Measurements from ENCODE around the gene GULP1. TPM values are rescaled to one million over a fixed set of nuclear protein-coding genes. Genes with fewer than 3 reads are reported as not detected.

Gene GULP1
- total and polyA plus RNA-seq, 12 donors, result 2.0 to 6.0 (median 4.7) TPM

GRCh38 chr2:188353282-188353681, 61.6 kb downstream of the GULP1 start:
- Histone ChIP-seq H3K36me3 (no peaks in the 10 kb centered on the region), H3K4me1 (no peaks in the 10 kb centered on the region), H3K9me3 (peaks cover 0 to 15% (median 0%) of the 10 kb centered on the region in 11 donors), H3K27me3 (no peaks in the 10 kb centered on the region), H3K4me3 (no peak overlapping the region), H3K27ac (no peak overlapping the region)
- intact Hi-C loops (cut with DNase I), result no loop called here
- ATAC-seq (peak in 1 of 8 donors; percentile 41), DNase-seq (no peak)
- no peak for TF ChIP-seq CTCF (IDR thresholded peaks at IDR 0.05)
- WGBS, 2 donors, result 93 to 98% methylated on average over 5 of the region's 5 CpGs

DNA sequence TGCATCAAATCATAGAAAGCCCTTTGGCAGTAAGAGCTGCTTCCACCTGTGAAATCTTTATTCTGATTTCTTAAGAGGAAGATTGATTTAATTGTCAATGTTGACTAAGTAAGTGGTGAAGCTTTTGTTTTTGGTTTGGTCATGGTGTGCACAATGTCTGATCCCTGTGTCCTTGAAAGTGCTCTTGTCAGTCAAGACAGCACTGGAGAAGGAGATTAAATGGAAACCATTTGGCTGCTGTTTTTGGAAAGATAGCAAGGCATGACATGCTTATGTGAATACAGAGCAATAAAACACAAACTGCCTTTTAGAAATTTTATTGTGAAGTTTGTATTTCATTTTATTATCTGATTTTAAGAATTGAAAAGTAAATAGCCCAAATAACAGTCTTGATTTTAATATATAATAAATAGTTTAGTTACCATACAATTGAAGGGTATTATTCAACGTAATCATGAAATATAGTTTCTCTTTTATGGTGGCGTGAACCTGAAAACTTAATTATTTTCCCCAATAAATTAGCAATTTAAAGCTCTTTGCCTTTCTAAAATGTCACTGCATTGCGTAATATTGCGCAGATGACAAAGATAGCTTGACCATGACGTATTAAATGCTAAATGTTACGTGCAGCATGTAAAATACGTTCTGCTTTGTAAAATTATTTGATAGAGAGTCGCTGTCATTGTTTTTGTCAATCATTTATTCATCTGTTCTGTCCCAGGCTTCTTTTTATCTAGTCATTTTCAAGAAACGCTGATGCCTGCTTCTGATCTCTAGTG, 69.0 kb downstream of the GULP1 start:
- no peak for TF ChIP-seq CTCF (IDR thresholded peaks at IDR 0.05)
- Histone ChIP-seq H3K36me3 (no peaks in the 10 kb centered on the region), H3K4me1 (no peaks in the 10 kb centered on the region), H3K27me3 (no peaks in the 10 kb centered on the region), H3K9me3 (peaks cover 0 to 11% (median 0%) of the 10 kb centered on the region in 11 donors), H3K27ac (no peak overlapping the region), H3K4me3 (no peak overlapping the region)
- no peak for DNase-seq
- WGBS, 2 donors, result 94% methylated on average over 9 of the region's 9 CpGs
- no peak for ATAC-seq
- intact Hi-C loops (cut with DNase I), result loop anchor here in 2 of 10 donors (10.0 kb wide), 2 partner anchors 66 to 776 kb away; partner anchors contain the start of gene GULP1 (in 1 of the 2)

DNA sequence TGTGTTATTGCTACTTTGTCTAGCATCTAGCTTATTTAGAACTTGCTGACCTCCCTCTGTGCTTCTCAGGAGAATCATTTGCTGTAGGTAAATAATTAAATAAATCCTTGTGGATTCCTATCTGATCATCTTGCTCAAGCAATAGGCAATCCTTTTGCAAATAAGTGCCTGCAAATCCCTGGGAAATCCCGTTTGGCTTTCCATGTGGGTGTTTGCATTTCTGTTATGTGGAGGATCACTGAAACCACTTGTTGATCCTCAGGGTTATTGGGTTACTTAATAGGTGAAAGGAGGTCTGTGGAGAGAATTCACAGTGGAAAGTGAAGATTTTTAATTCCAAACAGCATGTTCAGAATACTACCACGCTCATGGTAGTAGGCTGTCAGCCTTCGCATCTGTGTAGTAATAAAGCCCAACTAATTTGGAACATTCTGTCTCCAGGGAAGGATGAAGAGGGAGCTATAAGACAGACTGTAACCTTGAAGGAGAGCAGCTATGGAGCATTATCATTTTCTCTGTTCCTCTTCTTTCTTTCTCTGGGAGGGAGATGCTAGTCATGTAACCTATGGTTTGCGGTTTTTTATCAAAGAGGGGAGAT, 72.5 kb downstream of the GULP1 start:
- TF ChIP-seq CTCF (IDR thresholded peaks at IDR 0.05), result no peak
- 82 to 92% methylated on average over 4 of the region's 4 CpGs for WGBS, 2 donors
- no peaks in the 10 kb centered on the region for H3K9me3 ChIP-seq
- no peaks in the 10 kb centered on the region for H3K36me3 ChIP-seq
- intact Hi-C loops (cut with DNase I), result loop anchor here in 2 of 10 donors (10.0 kb wide), 2 partner anchors 69 to 779 kb away; partner anchors contain the start of gene GULP1 (in 1 of the 2)
- H3K27ac ChIP-seq, result no peak overlapping the region
- H3K4me1 ChIP-seq, result no peaks in the 10 kb centered on the region
- ATAC-seq, result no peak
- H3K27me3 ChIP-seq, result no peaks in the 10 kb centered on the region
- H3K4me3 ChIP-seq, result no peak overlapping the region
- DNase-seq, result no peak

DNA sequence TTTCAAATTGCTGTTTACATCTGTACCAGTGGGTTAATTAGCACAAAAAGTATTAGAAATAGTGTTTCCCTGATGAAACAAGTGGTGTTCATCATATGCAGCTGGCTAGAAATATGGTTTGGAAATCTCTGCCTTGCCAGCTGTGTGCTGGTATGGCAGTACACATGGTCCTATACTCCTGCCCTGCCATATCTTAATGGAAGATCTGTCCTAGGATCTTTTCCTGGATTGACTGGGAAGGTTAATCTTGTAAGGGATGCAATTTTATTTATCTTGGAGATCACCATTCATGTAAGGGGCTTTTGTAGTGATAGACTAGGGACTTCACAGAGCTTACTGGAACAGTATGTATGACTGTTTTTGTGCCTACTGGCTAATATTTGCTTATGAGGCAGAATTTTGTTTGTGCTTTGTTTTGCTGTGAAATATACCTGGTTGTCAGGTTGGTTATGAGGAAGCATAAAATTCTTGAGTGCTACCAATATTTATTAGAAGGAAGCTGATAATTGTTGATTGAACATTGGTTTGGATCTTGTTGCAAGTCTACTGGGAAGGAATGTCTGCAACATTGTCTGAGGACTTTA, 73.5 kb downstream of the GULP1 start:
- DNase-seq (no peak), ATAC-seq (no peak)
- no peak for TF ChIP-seq CTCF (IDR thresholded peaks at IDR 0.05)
- Histone ChIP-seq H3K9me3 (no peaks in the 10 kb centered on the region), H3K27me3 (no peaks in the 10 kb centered on the region), H3K4me1 (no peaks in the 10 kb centered on the region), H3K36me3 (no peaks in the 10 kb centered on the region), H3K27ac (no peak overlapping the region), H3K4me3 (no peak overlapping the region)
- intact Hi-C loops (cut with DNase I), result loop anchor here in 4 of 10 donors (5.0 to 10.0 kb wide), 3 partner anchors 70 to 780 kb away; partner anchors contain the start of gene GULP1 (in 4 of the 4)

Data from heart right ventricle (tissue), 16 donors.